C4-2B (cell line): ENCODE measurements around the gene ZFAND3.
"Not testable (repeated sequence)": the region's sequence is repeated elsewhere in the genome, so short reads cannot be mapped to it uniquely, and the experiment has no call there.

Source experiments
- H3K27ac ChIP-seq: fragments of 450-650 bp; 2 replicates; pipeline ENCODE4 v1.5.1; 2017
- CTCF ChIP-seq: fragments of 450-650 bp; conservative IDR thresholded peaks from 2 replicates; pipeline ENCODE4 v1.5.1; 2017; ENCODE audit warnings: mild to moderate bottlenecking
- ZFX ChIP-seq: fragments of 450-650 bp; IDR thresholded peaks from 2 replicates; pipeline ENCODE4 v1.6.1; 2017

ZFAND3 gene

GRCh38 chr6:37938909-37939308 is 119.4 kb downstream of the ZFAND3 start:
- TF ChIP-seq CTCF (no peak), ZFX (no peak)
- no peak overlapping the region for H3K27ac ChIP-seq

DNA sequence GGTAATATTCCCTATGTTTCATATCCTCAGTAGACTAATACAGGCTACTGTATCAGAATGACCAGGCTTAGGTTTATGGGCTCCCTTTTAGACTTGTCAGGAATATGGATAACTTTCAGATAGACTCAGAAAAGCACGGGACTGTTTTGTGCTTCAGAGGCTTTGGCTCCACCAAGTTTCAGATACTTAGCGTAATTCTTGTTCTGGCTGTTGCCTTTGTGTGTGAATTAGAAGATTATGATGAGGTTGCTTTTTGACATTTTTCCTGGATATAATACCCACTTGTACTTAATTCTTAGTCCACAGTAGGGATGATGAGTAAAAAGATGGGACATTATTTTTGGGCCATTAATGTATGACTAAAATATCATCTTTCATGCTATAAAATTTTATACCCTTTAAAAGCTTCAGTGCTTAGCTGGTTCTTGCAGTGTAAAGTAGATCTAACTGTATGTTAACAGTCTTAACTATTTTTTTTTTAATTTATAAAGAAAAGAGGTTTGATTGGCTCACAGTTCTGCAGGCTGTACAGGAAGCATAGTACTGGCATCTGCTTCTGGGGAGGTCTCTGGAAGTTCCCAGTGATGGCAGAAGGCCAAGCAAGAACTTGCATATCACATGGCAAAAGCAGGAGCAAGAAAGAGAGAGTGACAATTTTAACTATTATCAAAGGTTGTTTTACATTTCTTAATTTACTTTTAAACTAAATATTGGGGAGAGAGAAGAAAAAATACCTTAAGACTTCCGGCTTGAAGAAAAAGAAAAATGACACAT is 120.7 kb downstream of the ZFAND3 start:
- no peak for TF ChIP-seq ZFX
- no peak for TF ChIP-seq CTCF
- H3K27ac ChIP-seq, result no peak overlapping the region

- no peak for TF ChIP-seq ZFX
- TF ChIP-seq CTCF, result no peak
- H3K27ac ChIP-seq, result no peak overlapping the region
These were observed 122.3 kb downstream of the ZFAND3 start for GRCh38 chr6:37941871-37942270.

DNA sequence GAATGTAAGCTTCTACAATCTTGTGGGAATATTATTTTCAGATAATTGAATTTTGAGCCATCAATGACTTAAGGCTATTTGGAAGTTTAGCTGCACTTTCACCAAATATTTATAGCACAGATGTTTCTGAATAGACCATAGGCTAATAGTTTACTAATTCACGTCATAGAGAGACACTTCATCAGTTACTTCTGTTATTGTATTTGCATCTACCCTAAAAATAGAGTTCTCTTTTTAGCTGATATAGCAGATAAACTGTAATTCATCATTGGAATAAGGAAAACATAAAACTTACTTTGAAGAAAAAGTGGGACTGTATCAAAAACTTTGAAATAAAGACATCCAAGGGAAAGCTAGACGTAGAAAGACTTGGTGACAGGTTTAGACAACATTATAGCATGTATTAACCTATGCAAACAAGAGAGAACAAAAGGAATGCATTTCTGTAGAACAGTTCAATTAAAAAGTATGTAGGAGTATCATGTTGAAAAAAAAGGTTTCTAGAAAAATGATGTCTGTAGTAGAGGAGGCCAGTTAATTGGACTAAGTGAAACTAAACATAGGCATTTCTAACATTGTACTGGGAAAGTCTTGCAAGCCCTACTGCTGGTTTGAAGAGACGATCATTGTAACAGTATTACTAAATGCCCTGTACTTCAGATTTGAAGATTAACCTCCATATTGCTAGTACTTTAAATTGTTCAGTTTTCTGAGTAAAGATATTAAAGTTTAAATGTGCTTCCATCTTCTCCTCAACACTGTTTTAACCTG is 123.3 kb downstream of the ZFAND3 start:
- no peak overlapping the region for H3K27ac ChIP-seq
- no peak for TF ChIP-seq CTCF
- TF ChIP-seq ZFX, result no peak

DNA sequence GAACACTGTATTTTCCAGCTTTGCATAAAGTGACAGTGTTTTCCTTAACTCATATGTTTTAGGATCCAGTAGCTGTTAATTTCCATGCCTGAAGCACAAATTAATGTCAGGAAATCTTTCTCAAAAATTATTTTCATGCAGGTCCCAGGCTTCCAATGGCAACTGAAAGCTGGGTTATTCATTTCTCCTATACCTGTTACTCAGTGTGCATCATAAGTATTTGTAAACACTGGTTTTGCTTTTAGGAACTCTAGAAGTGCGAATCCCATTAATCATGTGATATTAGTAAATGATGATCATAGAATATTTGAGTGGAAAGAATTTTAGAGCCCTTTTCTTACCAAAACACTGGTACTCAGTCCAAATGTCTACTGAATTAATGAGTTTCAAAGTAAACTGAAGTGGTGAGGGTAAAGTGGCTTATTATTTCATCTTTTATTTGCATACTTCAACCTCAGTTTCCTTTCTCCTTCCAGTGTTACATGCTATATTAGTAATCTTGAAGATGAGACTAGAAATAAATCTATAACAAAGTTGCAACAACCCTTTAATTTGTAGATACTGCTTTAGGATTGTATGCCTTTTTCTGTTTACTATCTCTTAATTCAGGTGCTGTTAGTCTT is 124.0 kb downstream of the ZFAND3 start:
- TF ChIP-seq ZFX (no peak), CTCF (no peak)
- no peak overlapping the region for H3K27ac ChIP-seq

DNA sequence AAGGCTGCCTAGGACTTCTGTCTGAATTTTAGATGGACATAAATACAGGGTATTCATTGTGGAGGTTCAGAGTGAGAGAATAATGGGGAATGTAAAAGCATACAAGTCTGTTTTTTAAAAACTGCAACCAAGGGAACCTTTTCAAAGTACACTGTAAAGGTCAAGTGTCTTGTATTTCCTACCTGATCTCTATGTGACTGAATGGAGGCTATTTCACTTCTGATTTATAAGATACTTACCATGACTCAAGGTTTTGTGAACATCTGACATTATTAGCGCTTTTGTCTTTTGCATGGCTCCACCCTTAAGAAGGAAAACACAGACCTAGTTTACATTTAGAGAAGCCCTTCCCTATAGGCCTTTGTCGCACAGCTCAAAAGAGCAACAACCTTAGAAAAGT is 126.5 kb downstream of the ZFAND3 start:
- TF ChIP-seq ZFX (no peak), CTCF (no peak)
- H3K27ac ChIP-seq, result no peak overlapping the region

DNA sequence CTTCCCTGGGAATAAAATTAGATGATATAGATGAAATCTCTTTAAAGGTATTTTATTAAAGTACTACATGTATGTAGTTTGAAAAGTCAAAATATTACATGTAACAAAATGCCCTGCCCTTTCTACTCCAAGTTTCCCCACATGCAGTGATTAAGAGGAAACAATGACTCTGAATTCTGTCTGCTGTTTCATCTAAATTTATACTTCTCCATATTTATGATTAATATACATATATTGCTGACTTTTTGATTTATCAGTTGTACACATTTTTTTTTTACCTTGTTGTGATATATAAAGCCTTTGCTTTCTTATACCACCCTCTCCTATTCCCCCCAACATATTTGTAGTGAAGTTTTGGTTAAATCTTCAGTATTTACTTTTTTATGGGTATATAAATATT is 127.9 kb downstream of the ZFAND3 start:
- H3K27ac ChIP-seq, result no peak overlapping the region
- TF ChIP-seq CTCF (no peak), ZFX (no peak)

DNA sequence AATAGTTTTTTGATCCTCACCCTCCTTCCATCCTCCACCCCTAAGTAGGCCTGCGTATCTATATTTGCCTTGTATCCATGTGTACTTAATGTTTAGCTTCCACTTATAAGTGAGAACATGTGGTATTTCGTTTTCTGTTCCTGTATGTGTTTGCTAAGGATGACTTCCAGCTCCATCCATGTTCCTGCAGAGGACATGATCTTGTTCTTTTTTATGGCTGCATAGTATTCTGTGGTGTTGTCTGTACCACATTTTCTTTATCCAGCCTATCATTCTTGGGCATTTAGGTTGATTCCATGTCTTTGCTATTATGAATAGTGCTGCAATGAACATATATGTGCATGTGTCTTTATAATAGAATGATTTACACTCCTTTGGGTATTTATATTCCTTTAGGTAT is 129.1 kb downstream of the ZFAND3 start:
- not testable (repeated sequence) for H3K27ac ChIP-seq
